T-helper 1 cell treated with Interleukin-12 subunit alpha and Interleukin-12 subunit beta and Interleukin-4 antibody, amounts not matched to agents 30 μg/mL and 1 μg/mL, for 36 hours (primary cell): Measurements from ENCODE around the gene IGF2BP2.

Experiments used
- H3K27ac Mint-ChIP-seq: one replicate; pipeline ENCODE4 v1.8.0; 2021; ENCODE audit warnings: mild to moderate bottlenecking, mixed read lengths
- H3K27me3 Mint-ChIP-seq: one replicate; pipeline ENCODE4 v1.8.0; 2021; ENCODE audit warnings: low read depth, mixed read lengths
- H3K36me3 Mint-ChIP-seq: one replicate; pipeline ENCODE4 v1.8.0; 2021; ENCODE audit warnings: low read depth, mixed read lengths
- H3K4me1 Mint-ChIP-seq: one replicate; pipeline ENCODE4 v1.8.0; 2021; ENCODE audit warnings: low read depth, mixed read lengths
- H3K4me3 Mint-ChIP-seq: one replicate; pipeline ENCODE4 v1.8.0; 2021; ENCODE audit warnings: mild to moderate bottlenecking, moderate library complexity, mixed read lengths
- H3K9me3 Mint-ChIP-seq: one replicate; pipeline ENCODE4 v1.8.0; 2021; ENCODE audit warnings: mixed read lengths

Gene IGF2BP2

DNA sequence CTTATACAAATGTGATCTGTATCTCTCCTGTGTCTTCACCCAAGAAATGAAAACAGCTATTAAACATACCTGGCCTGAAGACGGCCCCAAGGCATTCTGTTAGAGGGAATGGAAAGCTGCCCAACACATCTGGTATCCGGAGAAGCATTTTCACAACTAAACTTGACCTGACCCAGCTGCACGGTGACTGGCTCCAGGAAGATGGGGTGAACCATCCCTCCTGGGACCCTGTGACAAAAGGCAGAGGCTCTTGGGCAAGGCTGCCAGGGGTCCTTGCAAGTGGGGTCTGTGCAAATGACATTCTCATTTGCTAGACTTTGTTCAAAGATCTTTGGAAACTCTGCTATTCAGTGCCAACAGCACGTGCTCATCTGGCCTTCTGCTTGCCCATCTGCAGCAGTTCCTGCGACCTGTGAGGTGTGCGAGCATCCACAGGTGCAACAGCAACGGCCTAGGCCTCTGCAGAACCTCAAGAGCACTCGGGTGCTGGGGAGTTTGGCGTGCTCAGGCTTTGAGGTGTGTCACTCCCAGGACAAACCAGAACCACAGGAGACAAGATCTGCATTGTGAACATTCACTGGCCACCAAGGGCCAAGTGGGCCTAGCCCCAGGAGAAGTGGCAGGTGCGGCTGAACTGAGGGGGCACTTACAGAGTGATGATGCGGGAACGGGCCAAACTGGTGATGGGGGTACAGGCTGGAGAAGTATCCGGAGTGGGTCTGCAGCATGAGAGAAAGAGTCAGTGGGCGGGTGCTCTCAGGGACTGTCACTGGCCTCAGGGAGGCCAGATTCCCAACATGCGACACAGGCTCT is 166.9 kb downstream of the IGF2BP2 start:
- Mint-ChIP-seq H3K4me3 (no peak overlapping the region), H3K9me3 (no peaks in the 10 kb centered on the region), H3K27me3 (peaks cover 8% of the 10 kb centered on the region), H3K4me1 (no peaks in the 10 kb centered on the region), H3K36me3 (no peaks in the 10 kb centered on the region), H3K27ac (no peak overlapping the region)

DNA sequence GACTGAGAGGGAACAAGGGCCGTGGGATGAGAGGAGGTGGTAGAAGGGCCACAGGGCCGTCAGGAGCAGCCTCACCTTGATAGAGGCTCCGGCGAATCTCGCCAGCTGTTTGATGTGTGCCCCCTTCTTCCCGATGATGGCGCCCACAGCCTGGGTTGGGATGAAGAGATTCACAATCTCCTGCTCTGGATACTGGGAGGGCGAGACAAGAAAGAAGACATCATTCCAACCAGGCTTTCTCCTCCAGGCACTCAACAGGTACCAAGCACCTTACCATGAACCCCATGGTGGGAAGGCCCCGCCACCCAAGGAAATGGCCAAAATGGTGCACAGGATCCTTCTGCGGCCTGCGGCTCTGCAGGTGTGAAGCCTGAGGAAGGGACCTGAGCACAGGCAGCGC is 167.6 kb downstream of the IGF2BP2 start:
- no peaks in the 10 kb centered on the region for H3K9me3 Mint-ChIP-seq
- no peaks in the 10 kb centered on the region for H3K4me1 Mint-ChIP-seq
- no peak overlapping the region for H3K4me3 Mint-ChIP-seq
- no peak overlapping the region for H3K27ac Mint-ChIP-seq
- H3K36me3 Mint-ChIP-seq: no peaks in the 10 kb centered on the region
- peaks cover 6% of the 10 kb centered on the region for H3K27me3 Mint-ChIP-seq

DNA sequence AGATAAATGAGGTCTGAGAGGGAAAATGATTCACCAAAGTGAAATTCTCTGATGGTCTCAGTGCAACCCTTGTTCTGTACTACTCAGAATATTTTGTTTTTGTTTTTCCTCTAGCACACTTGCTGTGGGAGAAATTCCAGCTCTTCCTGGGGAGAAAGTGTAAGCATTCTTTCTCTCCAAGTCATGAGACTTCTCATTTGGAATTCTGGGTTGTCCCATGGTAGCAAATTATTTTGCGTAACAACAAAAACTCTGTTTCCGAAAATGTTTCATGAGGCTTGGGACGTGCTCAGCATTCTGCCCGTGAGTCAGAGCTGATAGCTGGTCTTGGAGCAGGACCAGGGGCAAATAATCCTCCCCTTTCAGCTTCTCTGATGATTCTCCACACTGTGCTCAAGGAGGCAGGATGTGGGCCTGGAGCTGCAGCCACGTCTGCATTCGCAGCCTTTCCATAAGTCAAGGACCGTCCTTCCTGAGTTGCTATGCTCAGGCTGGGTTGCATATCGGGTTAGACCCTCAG is 168.5 kb downstream of the IGF2BP2 start:
- no peak overlapping the region for H3K27ac Mint-ChIP-seq
- H3K27me3 Mint-ChIP-seq: no peaks in the 10 kb centered on the region
- no peak overlapping the region for H3K4me3 Mint-ChIP-seq
- H3K9me3 Mint-ChIP-seq: no peaks in the 10 kb centered on the region
- no peaks in the 10 kb centered on the region for H3K4me1 Mint-ChIP-seq
- H3K36me3 Mint-ChIP-seq: no peaks in the 10 kb centered on the region

DNA sequence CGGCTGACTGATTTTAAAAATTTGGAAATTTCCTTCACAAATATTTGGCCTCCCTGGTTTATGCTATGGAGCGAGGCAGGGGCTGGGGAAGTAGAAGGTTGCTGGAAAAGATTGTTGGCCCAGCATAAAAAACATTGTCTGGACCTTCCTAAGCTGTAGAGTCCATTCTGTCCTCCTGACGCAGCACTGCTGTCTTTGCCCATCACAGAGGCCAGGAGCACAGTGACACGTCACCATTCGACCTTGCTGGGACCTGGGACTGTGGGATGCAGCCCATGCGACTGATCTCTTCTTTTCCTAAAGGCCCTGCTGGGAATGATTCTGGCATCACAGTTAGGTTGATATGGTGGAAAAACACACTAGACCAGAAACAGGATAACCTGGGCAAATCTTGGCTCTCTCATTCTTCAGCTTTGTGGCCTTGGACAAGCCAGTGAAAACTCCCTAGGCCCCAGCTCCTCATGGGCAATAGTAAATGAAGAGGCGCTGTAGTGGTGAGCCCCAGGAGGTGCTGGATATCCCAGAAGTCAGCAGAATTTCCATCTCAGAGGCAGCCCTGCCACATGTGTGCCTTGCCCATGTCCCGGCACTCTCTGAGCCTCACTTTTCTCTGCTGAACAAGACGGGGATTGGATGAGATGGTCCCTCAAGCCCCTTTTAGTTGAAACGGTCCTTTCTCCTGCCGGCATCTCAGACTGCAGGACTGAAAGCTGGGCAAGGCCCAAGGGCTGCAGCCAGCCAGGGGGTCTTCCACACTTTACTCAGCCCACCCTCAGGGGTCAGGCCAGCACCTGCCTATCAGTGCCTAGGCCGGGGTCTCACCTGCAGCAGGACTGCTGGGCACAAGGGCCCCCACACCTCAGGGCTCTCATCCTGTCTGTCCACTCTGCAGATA is 169.2 kb downstream of the IGF2BP2 start:
- no peaks in the 10 kb centered on the region for H3K36me3 Mint-ChIP-seq
- H3K27me3 Mint-ChIP-seq: no peaks in the 10 kb centered on the region
- no peak overlapping the region for H3K27ac Mint-ChIP-seq
- no peak overlapping the region for H3K4me3 Mint-ChIP-seq
- H3K9me3 Mint-ChIP-seq: no peaks in the 10 kb centered on the region
- H3K4me1 Mint-ChIP-seq: no peaks in the 10 kb centered on the region

DNA sequence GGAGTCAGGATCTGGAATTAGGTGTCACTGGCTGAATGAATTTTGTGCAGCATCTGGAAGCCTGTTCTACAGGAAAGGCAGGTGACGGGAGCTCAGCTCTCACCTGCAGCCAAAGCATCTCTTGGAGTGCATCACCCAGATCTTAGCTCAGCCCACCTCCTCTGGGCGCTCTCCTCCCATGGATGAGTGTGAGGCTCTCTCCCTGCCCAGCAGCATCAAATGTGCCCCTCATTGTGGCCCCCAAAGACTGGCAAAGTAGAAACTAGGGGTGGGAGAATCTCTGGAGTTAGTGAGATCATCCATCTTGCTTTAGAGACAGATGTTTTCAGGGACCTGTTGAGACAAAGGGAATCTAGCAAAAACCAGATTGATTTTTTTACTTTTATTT is 170.1 kb downstream of the IGF2BP2 start:
- Mint-ChIP-seq H3K27ac (no peak overlapping the region), H3K4me1 (no peaks in the 10 kb centered on the region), H3K4me3 (no peak overlapping the region), H3K9me3 (no peaks in the 10 kb centered on the region), H3K36me3 (no peaks in the 10 kb centered on the region), H3K27me3 (no peaks in the 10 kb centered on the region)

DNA sequence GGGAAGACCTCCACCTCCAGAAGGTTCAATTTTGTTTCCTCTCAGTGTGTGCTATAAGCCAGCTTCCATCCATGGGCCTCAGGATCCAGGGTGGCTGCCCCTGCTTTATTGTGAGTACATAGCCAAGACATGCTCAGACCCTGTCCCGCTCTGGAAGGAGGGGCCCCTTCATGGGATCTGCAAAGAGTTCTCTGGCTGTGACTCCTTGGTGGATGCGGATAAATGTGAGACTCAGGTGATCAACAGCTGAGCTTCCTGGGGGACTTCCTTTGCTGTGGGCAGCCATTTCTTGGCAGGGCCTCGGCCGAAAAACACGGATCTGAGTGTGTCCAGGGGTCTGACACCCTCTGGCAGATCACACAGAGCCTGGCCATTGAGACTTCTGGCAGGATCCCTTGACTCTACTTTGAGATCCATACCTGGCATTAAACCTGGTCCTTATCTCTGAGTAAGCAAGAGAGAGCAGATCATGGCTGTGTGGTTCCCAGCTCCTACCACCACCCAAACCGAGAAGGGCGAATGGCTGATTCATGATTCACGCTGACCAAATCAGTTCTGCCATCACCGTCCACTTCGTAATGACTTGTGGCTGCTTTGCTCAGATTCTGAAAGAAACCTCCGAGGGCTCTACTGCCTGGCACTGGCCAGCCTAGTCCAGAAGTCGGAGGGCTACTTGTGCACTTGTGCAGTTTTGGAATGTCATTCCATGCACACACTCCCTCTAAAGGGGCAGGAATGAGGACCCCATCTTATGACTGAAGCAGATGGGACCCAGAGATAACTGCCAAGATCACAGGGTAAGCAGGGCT is 170.7 kb downstream of the IGF2BP2 start:
- Mint-ChIP-seq H3K4me1 (no peaks in the 10 kb centered on the region), H3K36me3 (no peaks in the 10 kb centered on the region), H3K4me3 (no peak overlapping the region), H3K27ac (no peak overlapping the region), H3K27me3 (no peaks in the 10 kb centered on the region), H3K9me3 (no peaks in the 10 kb centered on the region)

DNA sequence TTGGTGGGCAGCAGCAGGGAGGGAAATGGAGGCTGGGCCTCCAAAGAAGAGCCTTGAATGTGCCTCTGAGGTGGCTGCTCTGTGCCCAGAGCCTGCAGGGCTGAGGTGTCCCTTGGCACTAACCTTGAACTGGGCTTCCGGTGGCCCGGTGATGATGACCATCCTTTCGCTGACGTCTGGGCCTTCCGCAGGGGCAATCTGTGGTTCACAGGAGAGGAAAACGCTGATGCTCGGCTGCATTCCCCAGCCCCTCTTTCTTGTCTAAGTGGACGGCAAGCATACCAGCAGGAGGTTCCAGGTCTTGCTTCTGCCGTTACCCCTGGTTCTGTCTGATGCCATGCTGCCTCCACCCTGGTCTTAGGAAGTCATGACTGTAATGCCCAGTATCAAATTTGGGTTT is 172.9 kb downstream of the IGF2BP2 start:
- Mint-ChIP-seq H3K4me3 (no peak overlapping the region), H3K36me3 (no peaks in the 10 kb centered on the region), H3K9me3 (no peaks in the 10 kb centered on the region), H3K27me3 (no peaks in the 10 kb centered on the region), H3K4me1 (no peaks in the 10 kb centered on the region), H3K27ac (no peak overlapping the region)

DNA sequence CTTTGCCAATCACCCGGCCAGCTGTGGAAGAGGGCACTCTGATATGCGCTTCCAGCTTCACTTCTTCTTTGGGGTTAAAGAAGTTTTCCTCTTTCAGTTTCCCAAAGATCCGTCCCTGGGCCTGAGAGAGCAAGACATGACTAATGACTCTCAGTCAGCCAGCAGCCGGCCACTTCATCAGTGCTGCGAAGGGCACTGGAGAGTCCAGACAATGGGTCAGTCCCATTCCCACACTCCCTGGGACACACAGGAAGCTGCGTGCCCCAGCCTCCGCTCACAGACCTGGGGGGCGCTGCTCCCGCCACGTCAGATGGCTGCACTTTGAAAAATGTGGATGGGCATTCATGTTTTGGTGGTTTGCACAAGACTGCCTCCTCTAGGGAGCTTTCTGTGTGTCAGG is 175.4 kb downstream of the IGF2BP2 start:
- H3K4me3 Mint-ChIP-seq: no peak overlapping the region
- H3K27ac Mint-ChIP-seq: no peak overlapping the region
- H3K27me3 Mint-ChIP-seq: peaks cover 4% of the 10 kb centered on the region
- no peaks in the 10 kb centered on the region for H3K36me3 Mint-ChIP-seq
- H3K4me1 Mint-ChIP-seq: no peaks in the 10 kb centered on the region
- H3K9me3 Mint-ChIP-seq: no peaks in the 10 kb centered on the region

DNA sequence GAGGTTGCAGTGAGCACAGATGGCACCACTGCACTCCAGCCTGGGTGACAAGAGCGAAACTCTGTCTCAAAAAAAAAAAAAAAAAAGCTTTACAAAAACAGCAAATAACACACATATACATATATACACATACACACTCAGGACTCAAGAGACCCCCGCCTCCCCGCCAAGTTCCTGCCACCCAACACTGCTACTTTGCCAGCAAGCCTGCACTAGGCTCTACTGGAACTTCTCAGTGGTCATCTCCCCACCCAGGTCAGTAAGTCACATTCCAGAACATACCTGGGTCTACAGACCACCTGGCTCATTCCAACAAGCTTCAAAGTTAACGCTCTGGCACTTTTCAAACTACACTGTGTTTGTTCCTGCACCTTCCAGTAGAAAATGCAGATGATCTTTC is 176.4 kb downstream of the IGF2BP2 start:
- Mint-ChIP-seq H3K36me3 (no peaks in the 10 kb centered on the region), H3K27ac (no peak overlapping the region), H3K9me3 (no peaks in the 10 kb centered on the region), H3K27me3 (peaks cover 4% of the 10 kb centered on the region), H3K4me3 (no peak overlapping the region), H3K4me1 (no peaks in the 10 kb centered on the region)

DNA sequence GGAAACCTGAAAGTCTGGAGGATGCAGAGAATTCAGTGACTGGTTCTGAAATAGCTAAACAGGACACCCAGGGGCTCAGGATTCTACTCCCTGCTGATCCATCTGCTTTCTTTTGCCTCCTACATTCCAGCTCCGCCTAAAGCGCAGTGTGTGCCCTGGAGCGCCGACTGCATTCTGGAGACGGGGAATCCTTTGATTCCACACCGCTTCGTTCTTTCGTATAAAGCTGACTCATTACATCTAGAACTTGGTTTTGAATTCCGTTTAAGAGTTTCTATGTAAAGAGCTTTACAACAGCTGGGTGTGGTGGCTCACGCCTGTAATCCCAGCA is 177.0 kb downstream of the IGF2BP2 start:
- Mint-ChIP-seq H3K27ac (no peak overlapping the region), H3K36me3 (no peaks in the 10 kb centered on the region), H3K4me1 (no peaks in the 10 kb centered on the region), H3K27me3 (peaks cover 4% of the 10 kb centered on the region), H3K9me3 (no peaks in the 10 kb centered on the region), H3K4me3 (no peak overlapping the region)

DNA sequence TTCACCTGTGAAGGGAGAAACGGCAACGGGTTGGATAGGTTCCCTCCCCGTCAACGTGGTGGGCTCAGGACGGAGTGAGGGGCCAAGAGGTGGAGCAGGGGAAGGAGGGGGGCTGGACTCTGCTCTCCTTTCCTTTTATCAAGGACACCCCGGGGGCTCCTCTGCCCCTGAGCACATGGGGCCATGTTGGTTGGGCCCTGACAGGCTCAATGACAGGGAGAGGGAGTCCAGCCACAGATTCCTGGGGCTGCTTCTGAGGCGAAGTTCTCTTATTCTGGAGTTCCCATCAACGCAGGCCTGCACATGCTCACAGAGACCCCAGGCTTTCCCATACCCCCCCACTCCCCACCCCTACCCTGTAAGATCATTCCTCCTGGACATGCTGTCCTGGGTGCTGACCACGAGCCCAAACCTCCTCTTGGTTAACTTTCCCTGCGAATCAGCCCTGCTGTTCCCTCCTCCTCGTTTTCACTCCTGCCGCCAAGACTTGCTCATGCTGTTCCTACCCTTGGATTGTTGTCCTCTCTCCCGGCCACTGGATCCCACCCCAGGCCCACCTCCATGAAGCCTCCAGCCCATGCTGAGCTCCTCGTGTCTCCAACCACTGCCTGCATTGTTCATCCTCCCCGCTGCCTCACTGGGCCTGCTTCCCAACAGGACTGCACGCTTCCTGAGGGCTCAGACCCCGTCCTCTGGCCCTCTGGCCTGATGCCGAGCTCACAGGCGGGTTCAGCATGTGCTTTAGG is 177.5 kb downstream of the IGF2BP2 start:
- Mint-ChIP-seq H3K27me3 (peaks cover 4% of the 10 kb centered on the region), H3K4me3 (no peak overlapping the region), H3K4me1 (no peaks in the 10 kb centered on the region), H3K9me3 (no peaks in the 10 kb centered on the region), H3K36me3 (no peaks in the 10 kb centered on the region), H3K27ac (no peak overlapping the region)

DNA sequence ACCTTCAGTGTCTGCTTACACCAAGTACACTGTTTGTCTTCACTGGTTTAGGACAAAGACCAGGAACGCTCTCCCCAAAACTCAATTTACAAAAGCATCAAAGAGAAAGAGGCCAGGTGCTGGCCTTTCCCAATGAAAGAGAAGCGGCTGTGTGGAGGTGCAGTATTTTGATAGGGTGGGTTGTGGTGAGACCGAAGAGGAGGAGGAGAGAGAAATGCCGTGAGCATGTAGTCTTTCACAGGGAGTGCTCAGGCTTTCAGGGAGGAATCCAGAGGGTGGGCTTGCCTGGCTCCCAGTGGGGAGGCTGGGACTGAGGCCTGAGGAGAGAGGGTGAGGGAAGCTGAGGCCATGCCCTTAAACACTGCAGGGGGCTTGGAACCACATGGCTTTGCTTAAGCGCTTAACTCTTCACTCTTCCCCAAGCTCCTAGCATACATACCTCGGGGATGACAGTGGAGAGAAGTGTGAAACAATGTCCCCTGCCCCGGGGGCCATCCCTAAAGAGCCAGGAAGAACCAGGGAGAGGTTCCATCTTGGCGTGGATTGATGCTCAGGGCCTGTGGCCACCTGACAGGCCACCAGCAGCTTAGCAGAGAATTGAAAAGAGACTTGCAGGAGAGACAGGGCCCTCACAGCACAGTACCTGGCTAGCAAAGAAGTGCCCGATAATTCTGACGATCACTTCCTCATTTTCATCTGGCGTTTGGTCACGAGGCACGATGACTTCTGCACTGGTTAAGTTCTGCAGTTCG is 178.3 kb downstream of the IGF2BP2 start:
- peaks cover 8% of the 10 kb centered on the region for H3K27me3 Mint-ChIP-seq
- no peaks in the 10 kb centered on the region for H3K36me3 Mint-ChIP-seq
- H3K27ac Mint-ChIP-seq: no peak overlapping the region
- no peak overlapping the region for H3K4me3 Mint-ChIP-seq
- no peaks in the 10 kb centered on the region for H3K9me3 Mint-ChIP-seq
- H3K4me1 Mint-ChIP-seq: no peaks in the 10 kb centered on the region

DNA sequence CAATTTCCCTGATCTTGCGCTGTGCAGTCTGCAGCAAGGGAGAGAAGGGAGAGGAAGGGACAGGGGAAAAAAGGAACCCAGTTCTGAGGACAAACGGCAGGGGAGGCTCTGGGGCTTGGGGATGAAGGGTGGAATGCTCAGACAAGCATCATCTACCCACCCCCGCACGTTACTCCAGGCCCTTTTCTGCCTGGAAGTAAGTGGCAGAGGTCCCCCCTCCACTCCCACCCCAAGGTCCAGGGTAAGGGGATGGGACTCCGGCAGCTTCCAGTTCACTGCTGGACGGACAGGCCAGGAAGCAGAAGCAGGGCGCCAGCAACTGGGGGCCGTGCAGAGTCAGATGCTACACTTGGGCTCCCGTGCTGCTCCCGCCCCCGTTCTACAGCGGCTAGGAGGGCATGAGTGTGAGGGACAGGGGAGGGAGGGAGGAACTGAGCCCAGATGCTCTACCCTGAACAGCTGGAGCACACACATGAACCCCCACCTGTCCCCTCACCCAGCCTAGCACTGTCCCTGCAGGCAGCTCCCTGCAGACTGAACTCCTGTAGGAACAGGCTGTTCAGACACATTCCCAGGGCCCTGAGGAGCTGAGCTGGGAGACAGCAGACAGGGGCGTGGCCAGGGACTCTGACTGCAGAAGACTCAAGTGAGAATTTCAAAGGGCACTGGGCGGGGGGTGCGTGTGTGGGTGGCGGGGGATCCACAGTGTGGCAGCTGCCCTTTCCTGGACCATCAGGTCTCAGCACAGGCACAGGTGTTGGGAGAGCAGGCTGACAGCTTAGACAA is 179.1 kb downstream of the IGF2BP2 start:
- H3K9me3 Mint-ChIP-seq: no peaks in the 10 kb centered on the region
- H3K36me3 Mint-ChIP-seq: no peaks in the 10 kb centered on the region
- no peak overlapping the region for H3K27ac Mint-ChIP-seq
- H3K4me3 Mint-ChIP-seq: no peak overlapping the region
- no peaks in the 10 kb centered on the region for H3K4me1 Mint-ChIP-seq
- peaks cover 8% of the 10 kb centered on the region for H3K27me3 Mint-ChIP-seq
